AG04450 (cell line): ENCODE results near the gene TFAP2A. TPM values are rescaled to one million over a fixed set of nuclear protein-coding genes. Genes with fewer than 3 reads are reported as not detected.

Experiments used
- CTCF ChIA-PET: fragments of 300-600, 350-600 bp; formaldehyde crosslinking; extraction: SDS; loops from one replicate; lab custom pipeline; 2022; ENCODE audit warnings: antibody characterized with exemption, inconsistent platforms; lab: Charles Lee
- POLR2A ChIA-PET: fragments of 350-600 bp; formaldehyde crosslinking; extraction: SDS; loops from one replicate; lab custom pipeline; 2021; ENCODE audit warnings: antibody characterized with exemption, inconsistent platforms; lab: Yijun Ruan, JAX
- DNase-seq: peaks from one replicate; pipeline ENCODE4 v3.0.0-alpha.2; 2011; ENCODE audit warnings: low read depth, low spot score
- H3K27ac ChIP-seq: one replicate; pipeline ENCODE4 v1.5.1; 2012; ENCODE audit warnings: low read depth, low read length, control low read depth
- H3K27me3 ChIP-seq: one replicate; pipeline ENCODE4 v1.6.0; 2012; ENCODE audit warnings: low read length; ENCODE audit not compliant: control insufficient read depth, insufficient read depth
- H3K4me3 ChIP-seq: 2 replicates; pipeline ENCODE4 v1.5.1; 2011; ENCODE audit warnings: mild to moderate bottlenecking, low read depth, low read length, control low read depth
- H3K9me3 ChIP-seq: 2 replicates; pipeline ENCODE4 v1.5.1; 2012; ENCODE audit warnings: low read length; ENCODE audit not compliant: control insufficient read depth, insufficient read depth
- polyA plus RNA-seq: library from polyadenylated mRNA; depleted of rRNA; stranded (reverse); fragments of >200 nt; gene quantifications from 2 replicates; pipeline ENCODE4 v1.2.3, GENCODE V29; 2011
- TF ChIP-seq, protein P1 (sequence below): IDR thresholded peaks from 2 replicates; pipeline ENCODE4 v1.5.1; 2011; ENCODE audit warnings: low read depth, low read length, control low read depth, inconsistent platforms

The TFAP2A gene
- polyA plus RNA-seq, 1 experiment = 2.3 TPM

DNA sequence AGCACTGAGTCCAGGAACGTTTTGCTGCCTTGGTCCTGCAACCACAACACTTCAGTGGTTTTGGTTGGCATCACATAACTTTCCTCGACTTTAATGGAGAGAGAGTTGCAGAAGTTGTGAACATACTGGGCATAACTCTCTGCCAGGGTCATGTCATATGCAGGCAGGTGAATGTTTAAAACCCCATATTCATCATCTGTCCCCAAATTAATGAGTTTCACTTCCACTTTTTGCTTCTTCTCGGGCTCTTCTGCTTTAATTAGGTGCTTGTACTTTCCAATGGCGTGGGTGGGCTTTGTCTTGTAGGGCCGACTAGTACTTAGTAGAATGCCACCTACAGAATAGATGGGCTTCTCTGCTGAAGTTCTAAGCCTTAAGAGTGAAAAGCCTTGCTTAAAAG lies 45.2 kb upstream of the TFAP2A start:
- TF ChIP-seq, protein P1, sequence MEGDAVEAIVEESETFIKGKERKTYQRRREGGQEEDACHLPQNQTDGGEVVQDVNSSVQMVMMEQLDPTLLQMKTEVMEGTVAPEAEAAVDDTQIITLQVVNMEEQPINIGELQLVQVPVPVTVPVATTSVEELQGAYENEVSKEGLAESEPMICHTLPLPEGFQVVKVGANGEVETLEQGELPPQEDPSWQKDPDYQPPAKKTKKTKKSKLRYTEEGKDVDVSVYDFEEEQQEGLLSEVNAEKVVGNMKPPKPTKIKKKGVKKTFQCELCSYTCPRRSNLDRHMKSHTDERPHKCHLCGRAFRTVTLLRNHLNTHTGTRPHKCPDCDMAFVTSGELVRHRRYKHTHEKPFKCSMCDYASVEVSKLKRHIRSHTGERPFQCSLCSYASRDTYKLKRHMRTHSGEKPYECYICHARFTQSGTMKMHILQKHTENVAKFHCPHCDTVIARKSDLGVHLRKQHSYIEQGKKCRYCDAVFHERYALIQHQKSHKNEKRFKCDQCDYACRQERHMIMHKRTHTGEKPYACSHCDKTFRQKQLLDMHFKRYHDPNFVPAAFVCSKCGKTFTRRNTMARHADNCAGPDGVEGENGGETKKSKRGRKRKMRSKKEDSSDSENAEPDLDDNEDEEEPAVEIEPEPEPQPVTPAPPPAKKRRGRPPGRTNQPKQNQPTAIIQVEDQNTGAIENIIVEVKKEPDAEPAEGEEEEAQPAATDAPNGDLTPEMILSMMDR = no peak
- no peak for DNase-seq
- Histone ChIP-seq H3K27ac (no peak overlapping the region), H3K27me3 (no peaks in the 10 kb centered on the region), H3K9me3 (no peaks in the 10 kb centered on the region), H3K4me3 (no peak overlapping the region)
- ChIA-PET CTCF (no interaction called here), POLR2A (no interaction called here)

DNA sequence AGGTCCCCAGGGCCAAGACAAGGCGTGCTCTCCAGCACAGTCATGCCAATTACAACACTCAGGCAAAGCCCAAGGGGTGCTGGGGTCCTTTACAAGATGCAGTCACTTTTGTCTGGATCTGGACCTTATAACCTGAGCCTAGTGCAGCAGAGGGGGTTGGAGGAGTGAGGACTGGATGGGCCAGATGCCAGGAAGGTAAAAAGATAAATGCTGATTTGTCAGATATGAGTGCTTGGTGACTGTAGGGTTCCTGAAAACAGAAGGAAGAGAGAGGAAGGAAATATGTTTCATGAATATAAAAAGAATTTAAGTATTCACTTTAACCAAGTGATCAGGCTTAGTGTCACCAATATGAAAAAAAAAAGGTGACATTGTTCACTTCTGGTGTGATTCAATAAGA lies 43.4 kb upstream of the TFAP2A start:
- Histone ChIP-seq H3K27me3 (no peaks in the 10 kb centered on the region), H3K4me3 (no peak overlapping the region), H3K27ac (no peak overlapping the region), H3K9me3 (no peaks in the 10 kb centered on the region)
- TF ChIP-seq, protein P1 = no peak
- no peak for DNase-seq
- POLR2A ChIA-PET = no interaction called here
- CTCF ChIA-PET = no interaction called here

DNA sequence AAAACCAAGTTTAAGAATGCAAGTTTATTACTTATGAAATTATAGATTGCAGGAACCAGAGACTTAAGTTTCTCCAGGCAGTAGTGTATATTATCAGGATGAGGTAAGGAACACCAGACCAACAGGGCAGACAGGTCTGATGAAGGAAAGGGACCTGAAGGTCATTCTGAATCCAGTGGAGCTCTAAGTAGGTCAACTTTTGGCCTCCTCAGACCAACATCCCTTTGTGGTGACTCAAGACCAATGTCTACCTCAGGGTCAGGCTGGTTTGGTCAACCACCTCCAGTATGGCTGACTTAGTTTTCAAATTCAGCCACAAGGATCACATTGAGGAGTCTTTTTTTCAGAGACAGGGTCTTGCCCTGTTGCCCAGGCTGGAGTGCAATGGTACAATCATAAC lies 38.7 kb upstream of the TFAP2A start:
- TF ChIP-seq, protein P1 = no peak
- POLR2A ChIA-PET = no interaction called here
- DNase-seq = no peak
- Histone ChIP-seq H3K27ac (no peak overlapping the region), H3K9me3 (no peaks in the 10 kb centered on the region; the same call in 1 of the 2 replicates), H3K4me3 (no peak overlapping the region), H3K27me3 (no peaks in the 10 kb centered on the region)
- CTCF ChIA-PET = no interaction called here

DNA sequence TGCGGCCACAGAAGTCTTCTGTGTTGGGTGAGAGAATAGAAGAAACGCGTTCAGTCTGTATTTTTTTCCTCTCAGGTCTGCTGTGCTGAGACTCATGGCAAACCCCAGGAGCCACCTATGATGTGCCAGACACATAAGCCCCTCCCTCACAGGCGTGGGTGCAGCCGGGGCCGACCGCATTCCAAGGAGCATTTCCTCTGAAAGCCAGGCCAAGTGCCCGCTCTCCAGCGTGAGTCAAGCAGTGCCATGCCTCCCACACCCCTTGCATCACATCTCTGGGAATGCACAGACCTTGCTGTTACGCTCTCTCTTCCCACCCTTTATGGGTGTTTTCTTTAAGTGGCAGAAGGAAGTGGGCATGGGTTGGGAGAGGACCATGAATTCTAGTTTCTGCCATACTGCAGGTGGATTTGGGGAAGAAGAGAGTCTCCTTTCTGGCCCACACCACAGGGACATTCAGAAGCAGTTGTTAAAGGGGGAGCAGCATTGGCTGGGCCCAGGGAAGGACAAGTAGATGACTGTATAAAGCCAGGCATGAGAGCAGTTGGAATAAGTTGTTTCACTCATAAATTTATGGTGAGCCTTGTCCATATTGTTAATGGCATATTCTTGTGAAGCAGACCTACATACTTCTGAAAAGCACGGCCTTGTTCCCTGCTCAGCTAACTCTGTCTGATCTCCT lies 37.1 kb upstream of the TFAP2A start:
- POLR2A ChIA-PET = no interaction called here
- Histone ChIP-seq H3K27me3 (no peaks in the 10 kb centered on the region), H3K27ac (no peak overlapping the region), H3K4me3 (no peak overlapping the region), H3K9me3 (no peaks in the 10 kb centered on the region; the same call in 1 of the 2 replicates)
- TF ChIP-seq, protein P1 = no peak
- CTCF ChIA-PET = interaction anchor here (0.7 kb wide), 1 partner anchor 26 kb away, joined by 3 read pairs; no protein-coding TSS in a partner anchor
- peak; percentile 10 for DNase-seq

DNA sequence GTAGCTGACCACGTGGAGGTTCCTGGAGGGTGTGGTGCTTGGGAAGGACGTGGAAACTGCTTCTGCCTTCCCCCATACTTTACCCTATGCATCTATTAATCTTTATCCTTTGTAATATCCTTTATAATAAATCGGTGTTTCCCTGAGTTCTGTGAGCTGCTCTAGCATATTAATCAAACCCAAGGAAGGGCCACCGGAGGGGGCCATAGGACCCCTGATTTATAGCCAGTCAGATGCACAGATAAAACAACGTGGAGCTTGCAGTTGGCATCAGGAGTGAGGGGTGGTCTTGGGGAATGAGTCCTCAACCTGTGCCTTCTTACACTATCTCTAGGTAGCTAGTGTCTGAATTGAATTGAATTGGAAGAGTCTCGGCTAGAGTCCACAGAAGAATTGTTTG lies 36.5 kb upstream of the TFAP2A start:
- POLR2A ChIA-PET = no interaction called here
- no peak for DNase-seq
- no peak overlapping the region for H3K27ac ChIP-seq
- no peaks in the 10 kb centered on the region for H3K27me3 ChIP-seq
- CTCF ChIA-PET = interaction anchor here (0.7 kb wide), 1 partner anchor 27 kb away, joined by 3 read pairs; no protein-coding TSS in a partner anchor
- TF ChIP-seq, protein P1 = no peak
- H3K9me3 ChIP-seq = no peaks in the 10 kb centered on the region; the same call in 1 of the 2 replicates
- H3K4me3 ChIP-seq = no peak overlapping the region
